Cardiac muscle cell (in vitro differentiated cells and primary cell): ENCODE data around the gene PLRG1. TPM values are rescaled to one million over a fixed set of nuclear protein-coding genes. Genes with fewer than 3 reads are reported as not detected.

Experiments used
- DNase-seq, 2 donors: peaks; one replicate each; pipeline versions ENCODE4 v3.0.0 to v3.0.0-alpha.2; 2010 to 2017; ENCODE audit warnings: low read depth in 1 of 2, low spot score in 1 of 2
- H3K27ac ChIP-seq: fragments of 200-600 bp; sonication (generic); 2 replicates; pipeline ENCODE4 v1.5.1; 2016
- H3K27me3 ChIP-seq: fragments of 200-600 bp; sonication (generic); 2 replicates; pipeline ENCODE4 v1.6.0; 2016; ENCODE audit warnings: control low read depth
- H3K36me3 ChIP-seq: fragments of 200-600 bp; sonication (generic); 2 replicates; pipeline ENCODE4 v1.5.1; 2016; ENCODE audit warnings: control low read depth
- H3K4me1 ChIP-seq: fragments of 200-600 bp; sonication (generic); 2 replicates; pipeline ENCODE4 v1.8.1; 2017; ENCODE audit warnings: low read depth, mild to moderate bottlenecking, mixed run types
- H3K4me3 ChIP-seq: fragments of 200-600 bp; sonication (generic); 2 replicates; pipeline ENCODE4 v1.5.1; 2016; ENCODE audit warnings: mild to moderate bottlenecking
- H3K9me3 ChIP-seq: fragments of 200-600 bp; sonication (generic); 2 replicates; pipeline ENCODE4 v1.5.1; 2017; ENCODE audit warnings: low read depth, mild to moderate bottlenecking, control low read depth
- polyA plus RNA-seq: library from polyadenylated mRNA; unstranded; fragments of >200 nt; fragmentation: Nextera tagmentation; extraction: Ambion mirVana; gene quantifications from 2 replicates; pipeline ENCODE4 v1.2.1, GENCODE V29; 2016
- total RNA-seq: library from RNA; depleted of rRNA; stranded (reverse); fragments of >200 nt; gene quantifications from 2 replicates; pipeline ENCODE4 v1.2.3, GENCODE V29; 2016
- TF ChIP-seq, protein P1 (sequence below): IDR thresholded peaks from 2 replicates; pipeline ENCODE4 v1.5.1; 2012; ENCODE audit warnings: low read depth, mild to moderate bottlenecking, low read length

Gene PLRG1
- total and polyA plus RNA-seq, 2 experiments from 2014 or later, result 25.6 to 61.6 TPM

- peak in 1 of 2 donors; percentile 11 for DNase-seq
- Histone ChIP-seq H3K27ac (no peak overlapping the region), H3K4me3 (no peak overlapping the region), H3K9me3 (no peaks in the 10 kb centered on the region), H3K27me3 (peaks cover 64% of the 10 kb centered on the region), H3K36me3 (no peaks in the 10 kb centered on the region), H3K4me1 (no peaks in the 10 kb centered on the region)
- TF ChIP-seq, protein P1, sequence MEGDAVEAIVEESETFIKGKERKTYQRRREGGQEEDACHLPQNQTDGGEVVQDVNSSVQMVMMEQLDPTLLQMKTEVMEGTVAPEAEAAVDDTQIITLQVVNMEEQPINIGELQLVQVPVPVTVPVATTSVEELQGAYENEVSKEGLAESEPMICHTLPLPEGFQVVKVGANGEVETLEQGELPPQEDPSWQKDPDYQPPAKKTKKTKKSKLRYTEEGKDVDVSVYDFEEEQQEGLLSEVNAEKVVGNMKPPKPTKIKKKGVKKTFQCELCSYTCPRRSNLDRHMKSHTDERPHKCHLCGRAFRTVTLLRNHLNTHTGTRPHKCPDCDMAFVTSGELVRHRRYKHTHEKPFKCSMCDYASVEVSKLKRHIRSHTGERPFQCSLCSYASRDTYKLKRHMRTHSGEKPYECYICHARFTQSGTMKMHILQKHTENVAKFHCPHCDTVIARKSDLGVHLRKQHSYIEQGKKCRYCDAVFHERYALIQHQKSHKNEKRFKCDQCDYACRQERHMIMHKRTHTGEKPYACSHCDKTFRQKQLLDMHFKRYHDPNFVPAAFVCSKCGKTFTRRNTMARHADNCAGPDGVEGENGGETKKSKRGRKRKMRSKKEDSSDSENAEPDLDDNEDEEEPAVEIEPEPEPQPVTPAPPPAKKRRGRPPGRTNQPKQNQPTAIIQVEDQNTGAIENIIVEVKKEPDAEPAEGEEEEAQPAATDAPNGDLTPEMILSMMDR, result no peak
Observed at GRCh38 chr4:154485127-154485773, 65.0 kb downstream of the PLRG1 start.

Other genes with a start within 250 kb of the PLRG1 start
- gene DCHS2, start 58.6 kb downstream of the PLRG1 start, total RNA-seq, result 0.09 and 0.11 TPM in 2 replicates
- not detected in 2 replicates for gene DCHS2, start 58.6 kb downstream of the PLRG1 start, polyA plus RNA-seq
- gene FGB, start 12.6 kb upstream of the PLRG1 start, total RNA-seq, result 0.48 and 1.9 TPM in 2 replicates
- gene FGB, start 12.6 kb upstream of the PLRG1 start, polyA plus RNA-seq, result 0.99 TPM in 1 of 2 replicates, not detected in the other
- gene FGA, start 40.3 kb upstream of the PLRG1 start, total RNA-seq, result not detected in 2 replicates
- 0.31 TPM in 1 of 2 replicates, not detected in the other for gene FGA, start 40.3 kb upstream of the PLRG1 start, polyA plus RNA-seq
- gene FGG, start 62.3 kb upstream of the PLRG1 start, total RNA-seq, result not detected in 2 replicates
- 0.68 TPM in 1 of 2 replicates, not detected in the other for gene FGG, start 62.3 kb upstream of the PLRG1 start, polyA plus RNA-seq
- 2.5 and 5.8 TPM in 2 replicates for gene LRAT, start 193.6 kb upstream of the PLRG1 start, total RNA-seq
- gene LRAT, start 193.6 kb upstream of the PLRG1 start, polyA plus RNA-seq, result 7.6 and 12.6 TPM in 2 replicates
- gene RBM46, start 230.9 kb upstream of the PLRG1 start, total RNA-seq, result 0.11 and 0.33 TPM in 2 replicates
- 0.24 and 0.75 TPM in 2 replicates for gene RBM46, start 230.9 kb upstream of the PLRG1 start, polyA plus RNA-seq